Eye (tissue), 1 donor: ENCODE results near the gene CTDSPL.

Experiments
- DNase-seq: peaks from one replicate; pipeline ENCODE4 v3.0.0-alpha.2; 2015

The CTDSPL gene

DNA sequence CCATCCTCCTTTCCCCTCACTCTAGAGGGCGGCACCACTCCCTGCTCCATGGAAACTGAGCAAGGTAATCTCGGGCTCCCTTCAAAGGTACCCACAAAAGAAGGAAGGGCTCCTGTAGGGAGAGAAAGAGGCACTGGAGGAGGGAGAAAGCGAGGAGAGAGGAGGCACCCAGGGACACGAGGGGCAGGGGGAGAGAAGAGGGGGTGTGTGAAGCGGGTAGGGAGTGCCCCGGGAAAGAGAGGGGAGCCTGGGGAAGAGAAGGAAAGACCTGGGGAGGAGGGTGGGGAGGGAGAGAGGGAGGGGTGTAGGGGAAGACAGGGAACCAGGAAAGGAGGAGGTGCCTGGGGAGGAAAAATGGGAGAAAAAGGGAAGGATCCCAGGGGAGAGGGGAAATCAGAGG, 129.4 kb downstream of the CTDSPL start:
- no peak for DNase-seq

GRCh38 chr3:37991823-37992222, 130.1 kb downstream of the CTDSPL start:
- DNase-seq, result no peak

DNA sequence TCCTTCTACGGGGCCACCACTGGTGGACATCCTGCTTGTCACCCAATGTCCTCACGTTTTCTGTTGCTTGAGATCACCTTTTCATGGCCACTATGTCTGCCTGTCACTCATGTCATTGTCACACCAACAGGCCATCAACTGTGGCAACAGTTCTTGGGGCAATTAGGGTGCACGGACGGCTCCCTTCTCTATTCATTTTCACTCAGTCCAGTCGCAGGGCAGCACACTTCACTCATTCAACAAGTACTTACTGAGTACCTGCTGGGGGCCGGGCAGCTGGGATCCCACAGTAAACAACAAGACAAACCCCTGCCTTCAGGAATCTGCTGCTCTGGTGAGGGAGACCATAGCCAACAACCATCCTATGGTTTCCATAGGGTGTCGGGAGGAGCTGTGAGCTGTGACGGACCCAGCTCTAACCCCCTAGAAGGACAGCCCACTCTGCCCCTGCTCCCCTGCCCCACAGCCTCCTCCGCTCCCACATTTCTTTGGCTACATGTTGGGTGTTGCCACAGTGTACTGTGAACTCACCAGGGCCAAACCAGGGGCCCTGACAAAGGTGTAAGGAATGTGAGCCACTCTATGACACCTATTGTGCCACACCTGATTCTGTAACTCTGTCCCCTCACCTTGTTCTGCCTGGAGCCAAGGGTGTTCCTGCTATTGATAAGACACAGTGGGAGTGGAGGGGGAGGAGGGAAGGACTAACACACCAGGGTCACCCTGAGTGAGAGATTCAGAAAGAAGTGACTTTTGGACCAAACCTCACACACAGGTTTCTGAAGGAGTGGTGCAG, 130.8 kb downstream of the CTDSPL start:
- DNase-seq, result no peak

DNA sequence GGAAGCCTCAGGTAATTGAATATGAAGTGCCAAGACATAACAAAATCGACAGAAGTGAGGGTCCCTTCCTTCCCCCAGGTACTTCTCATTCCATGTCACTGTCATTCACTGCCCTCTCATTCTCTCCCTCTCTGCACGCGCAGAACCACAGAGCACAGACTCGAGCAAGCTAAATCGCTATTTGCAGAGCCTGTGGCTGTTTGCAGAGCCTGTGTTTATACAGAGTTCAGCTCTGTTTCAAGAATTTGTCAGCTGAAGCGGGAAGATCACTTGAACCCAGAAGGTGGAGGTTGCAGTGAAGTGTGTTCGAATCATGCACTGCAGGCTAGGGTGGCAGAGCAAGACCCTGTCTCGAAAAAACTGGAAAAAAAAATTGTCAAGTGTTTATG, 131.4 kb downstream of the CTDSPL start:
- no peak for DNase-seq

DNA sequence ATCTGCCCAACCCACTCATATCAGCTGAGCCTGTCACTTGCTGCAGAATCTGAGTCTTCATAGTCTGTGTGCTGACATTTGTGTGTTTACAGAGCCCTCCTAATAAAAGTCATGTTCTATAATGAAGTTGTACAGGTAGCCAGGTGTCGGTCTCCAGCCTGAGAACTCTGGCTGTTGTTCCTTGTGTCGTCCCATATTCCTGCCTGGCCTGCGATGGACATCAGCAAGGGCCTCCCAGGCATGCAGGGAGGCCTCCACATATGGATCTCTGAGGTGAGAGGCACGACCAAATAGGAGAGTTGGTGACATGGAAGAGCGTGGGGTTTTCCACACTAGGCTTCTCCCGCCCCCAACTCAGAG, 131.8 kb downstream of the CTDSPL start:
- DNase-seq, result no peak

- DNase-seq, result peak; percentile 78
Observed at GRCh38 chr3:37993820-37994638, 132.3 kb downstream of the CTDSPL start.

DNA sequence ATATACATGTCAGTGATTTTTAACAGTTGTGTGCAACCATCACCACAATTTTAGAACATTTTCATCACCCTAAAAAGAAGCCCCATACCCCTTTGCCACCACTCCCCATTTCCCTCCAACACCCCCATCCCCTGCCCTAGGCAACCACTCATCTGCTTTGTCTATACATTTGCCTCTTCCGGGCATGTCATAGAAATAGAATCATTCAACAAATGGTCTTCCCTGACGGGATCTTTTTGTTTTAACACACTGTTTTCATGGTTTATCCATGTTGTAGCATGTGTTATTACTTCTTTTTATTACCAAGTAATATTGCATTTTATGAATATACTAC, 132.9 kb downstream of the CTDSPL start:
- DNase-seq, result peak; percentile 18

DNA sequence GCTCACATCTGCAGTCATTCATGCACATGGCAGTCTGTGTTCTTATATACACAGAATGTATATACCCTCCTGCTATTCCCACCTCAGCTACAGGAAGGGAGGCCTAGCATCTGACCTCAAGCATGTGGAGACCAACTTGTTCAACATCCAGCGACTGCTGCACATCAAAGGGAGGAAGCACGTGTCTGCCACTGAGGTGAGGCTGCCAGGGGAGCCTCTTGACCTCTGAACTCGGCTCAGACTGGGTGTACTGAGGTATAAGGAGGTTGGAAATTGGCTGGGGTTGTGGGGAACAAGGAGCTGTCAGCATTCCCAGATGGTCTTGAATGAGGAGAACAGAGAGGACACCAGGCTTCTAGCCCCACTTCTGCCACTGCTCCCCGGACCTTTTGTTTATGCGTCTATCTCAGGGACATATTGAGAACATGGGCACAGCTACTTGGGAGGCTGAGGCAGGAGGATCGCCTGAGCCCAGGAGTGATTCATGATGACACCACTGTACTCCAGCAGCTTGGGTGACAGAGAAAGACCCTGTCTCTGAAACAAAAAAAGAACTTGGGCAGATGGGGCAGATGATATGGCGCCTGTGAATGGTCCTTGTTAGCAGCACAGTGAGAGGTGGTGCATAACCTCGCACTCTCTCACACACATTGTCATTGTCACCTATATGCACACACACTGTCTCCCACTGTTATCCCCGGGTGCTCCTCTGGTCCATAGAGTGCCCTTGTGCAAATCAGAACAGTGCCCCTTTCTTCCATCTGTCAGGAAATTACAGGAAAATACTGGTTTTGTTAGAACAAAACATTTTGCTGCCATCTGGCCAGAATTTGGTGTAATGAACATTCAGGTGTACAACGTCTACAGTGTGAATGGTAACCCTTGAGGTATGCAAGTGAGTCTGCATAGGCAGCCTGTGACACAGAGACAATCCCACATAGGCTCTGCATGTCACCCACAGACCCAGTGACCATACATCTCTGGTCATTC, 134.3 kb downstream of the CTDSPL start:
- DNase-seq, result no peak

DNA sequence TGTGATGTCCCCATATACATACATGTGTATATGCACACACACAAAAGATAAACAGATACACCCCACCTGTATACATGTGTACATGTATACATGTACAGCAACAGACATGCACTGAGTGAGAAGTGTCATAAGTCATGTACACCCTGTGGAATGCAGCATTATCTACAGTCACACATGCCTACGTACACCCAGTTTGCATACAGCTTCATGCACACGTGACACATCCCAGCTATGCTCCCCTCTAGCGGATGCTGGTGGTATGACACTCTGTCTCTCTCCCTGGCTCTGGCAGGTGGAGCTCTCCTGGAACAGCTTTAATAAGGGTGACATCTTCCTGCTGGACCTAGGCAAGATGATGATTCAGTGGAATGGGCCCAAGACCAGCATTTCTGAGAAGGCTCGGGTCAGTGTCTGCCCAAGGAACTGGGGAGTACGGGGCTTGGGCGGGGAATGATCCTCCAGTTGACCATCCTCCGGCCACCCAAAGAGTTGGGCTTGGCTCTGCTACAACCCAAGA, 135.2 kb downstream of the CTDSPL start:
- DNase-seq, result peak; percentile 92

- DNase-seq, result no peak
Observed at GRCh38 chr3:37997342-37997741, 135.7 kb downstream of the CTDSPL start.

DNA sequence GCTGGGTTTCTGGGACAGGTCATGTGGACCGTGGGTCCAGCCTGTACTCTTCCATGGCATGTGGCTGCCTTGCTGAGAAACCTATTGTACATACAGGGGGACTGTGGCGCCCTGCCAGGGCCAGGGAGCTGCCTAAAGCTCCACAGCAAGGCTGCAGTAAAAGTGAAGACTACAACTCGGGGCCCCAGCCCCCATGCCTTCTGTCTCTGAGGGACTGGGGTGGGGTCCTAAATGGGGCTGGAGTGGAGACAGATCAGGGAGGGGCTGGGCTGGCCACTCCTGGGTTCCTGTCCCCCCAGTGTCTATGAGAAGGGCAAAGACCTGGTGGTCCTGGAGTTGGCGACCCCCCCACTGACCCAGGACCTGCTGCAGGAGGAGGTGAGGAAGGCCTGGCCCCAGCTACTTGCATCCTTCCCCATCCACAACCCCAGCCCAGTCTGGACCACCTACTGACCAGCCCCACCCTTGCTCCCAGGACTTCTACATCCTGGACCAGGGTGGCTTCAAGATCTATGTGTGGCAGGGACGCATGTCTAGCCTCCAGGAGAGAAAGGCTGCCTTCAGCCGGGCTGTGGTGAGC, 136.2 kb downstream of the CTDSPL start:
- no peak for DNase-seq

- no peak for DNase-seq
Observed at GRCh38 chr3:37999836-38000235, 138.2 kb downstream of the CTDSPL start.

DNA sequence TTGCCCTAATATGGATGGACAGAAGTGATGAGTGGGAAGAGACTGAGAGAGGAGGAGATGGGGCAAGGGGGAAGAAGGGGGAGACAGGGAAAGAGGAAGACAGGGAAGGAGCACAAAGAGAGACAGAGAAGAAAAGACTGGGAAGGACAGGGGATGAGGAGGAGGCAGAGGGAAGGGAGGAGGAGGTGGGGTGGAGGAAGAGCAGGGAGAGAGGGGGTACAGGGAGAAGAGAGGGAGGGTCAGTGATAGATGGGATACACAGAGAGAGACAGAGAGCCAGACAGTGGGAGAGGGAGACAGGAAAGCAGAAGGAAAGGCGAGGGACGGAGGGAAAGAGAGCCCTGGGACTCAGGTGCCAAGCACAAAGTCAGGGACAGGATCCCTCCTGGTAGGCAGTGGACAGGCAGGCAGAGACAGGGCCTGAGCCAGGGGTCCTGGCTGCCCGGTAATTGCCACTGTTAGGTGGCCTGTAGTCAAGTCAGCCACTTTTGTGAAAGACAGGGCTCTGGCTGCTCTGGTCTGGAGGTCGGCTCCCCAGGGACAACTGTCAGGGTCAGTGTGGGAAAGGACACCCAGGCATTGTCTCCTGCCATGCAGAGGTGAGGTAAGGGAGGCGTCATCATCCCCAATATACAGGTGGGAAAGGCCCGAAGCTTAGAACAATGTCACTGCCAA, 138.7 kb downstream of the CTDSPL start:
- no peak for DNase-seq

GRCh38 chr3:38000965-38001455, 139.3 kb downstream of the CTDSPL start:
- no peak for DNase-seq

DNA sequence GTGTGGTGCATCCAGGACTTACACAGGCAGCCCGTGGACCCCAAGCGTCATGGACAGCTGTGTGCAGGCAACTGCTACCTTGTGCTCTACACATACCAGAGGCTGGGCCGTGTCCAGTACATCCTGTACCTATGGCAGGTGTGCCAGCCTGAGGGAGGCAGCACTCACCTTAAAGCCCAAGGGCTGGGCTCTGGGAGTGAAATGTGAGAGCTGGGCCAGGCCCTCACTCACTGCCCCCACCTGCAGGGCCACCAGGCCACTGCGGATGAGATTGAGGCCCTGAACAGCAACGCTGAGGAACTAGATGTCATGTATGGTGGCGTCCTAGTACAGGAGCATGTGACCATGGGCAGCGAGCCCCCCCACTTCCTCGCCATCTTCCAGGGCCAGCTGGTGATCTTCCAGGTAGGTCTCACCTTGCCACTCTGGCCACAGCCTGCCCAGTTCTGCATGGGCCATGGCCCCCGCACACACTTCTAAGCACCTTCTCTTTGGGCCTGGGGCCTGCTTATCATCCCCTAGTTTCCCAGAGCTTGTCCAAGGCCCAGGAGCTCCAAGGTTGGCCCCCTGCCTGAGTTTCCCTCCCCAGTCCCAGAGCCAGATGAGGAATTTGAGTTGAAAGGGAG, 139.9 kb downstream of the CTDSPL start:
- DNase-seq, result no peak

GRCh38 chr3:38002291-38002876, 140.7 kb downstream of the CTDSPL start:
- DNase-seq, result no peak

DNA sequence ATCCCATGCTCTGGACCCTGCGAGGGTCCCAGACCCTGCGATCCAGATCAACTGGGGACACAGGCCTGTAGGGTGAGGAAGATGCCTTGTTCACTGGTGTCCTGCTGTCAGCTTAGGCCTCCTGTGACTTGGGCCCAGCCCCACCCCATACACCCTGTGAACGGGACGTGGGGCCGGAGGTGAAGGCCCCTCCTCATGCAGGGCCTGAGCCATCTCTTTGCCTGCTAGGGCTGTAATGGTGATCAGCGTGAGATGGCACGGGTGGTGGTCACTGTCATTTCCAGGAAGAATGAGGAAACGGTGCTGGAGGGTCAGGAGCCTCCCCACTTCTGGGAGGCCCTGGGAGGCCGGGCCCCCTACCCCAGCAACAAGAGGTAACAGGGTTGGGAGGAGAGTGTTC, 141.3 kb downstream of the CTDSPL start:
- DNase-seq, result no peak

DNA sequence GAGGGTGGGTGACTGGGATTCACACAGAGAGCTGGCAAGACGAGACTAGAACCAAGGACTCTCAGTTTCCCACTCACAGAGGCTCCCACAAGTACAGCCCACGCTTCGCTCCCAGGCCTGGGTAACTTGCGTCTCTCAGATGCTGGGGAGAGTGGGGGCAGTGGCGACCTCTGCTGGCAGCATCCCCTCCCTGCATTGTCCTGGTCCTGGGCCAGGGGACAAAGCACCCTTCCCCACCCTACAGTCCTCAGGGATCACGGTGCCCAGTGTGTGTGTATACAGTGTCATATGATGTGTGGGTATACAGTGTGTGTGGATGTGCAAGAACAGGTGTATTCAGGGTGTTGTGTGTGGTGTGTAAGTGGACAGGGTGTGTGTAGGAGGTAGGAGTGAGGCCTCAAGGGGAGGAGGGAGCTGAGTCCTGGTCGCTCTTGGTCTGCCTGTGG, 141.7 kb downstream of the CTDSPL start:
- DNase-seq, result peak; percentile 88

DNA sequence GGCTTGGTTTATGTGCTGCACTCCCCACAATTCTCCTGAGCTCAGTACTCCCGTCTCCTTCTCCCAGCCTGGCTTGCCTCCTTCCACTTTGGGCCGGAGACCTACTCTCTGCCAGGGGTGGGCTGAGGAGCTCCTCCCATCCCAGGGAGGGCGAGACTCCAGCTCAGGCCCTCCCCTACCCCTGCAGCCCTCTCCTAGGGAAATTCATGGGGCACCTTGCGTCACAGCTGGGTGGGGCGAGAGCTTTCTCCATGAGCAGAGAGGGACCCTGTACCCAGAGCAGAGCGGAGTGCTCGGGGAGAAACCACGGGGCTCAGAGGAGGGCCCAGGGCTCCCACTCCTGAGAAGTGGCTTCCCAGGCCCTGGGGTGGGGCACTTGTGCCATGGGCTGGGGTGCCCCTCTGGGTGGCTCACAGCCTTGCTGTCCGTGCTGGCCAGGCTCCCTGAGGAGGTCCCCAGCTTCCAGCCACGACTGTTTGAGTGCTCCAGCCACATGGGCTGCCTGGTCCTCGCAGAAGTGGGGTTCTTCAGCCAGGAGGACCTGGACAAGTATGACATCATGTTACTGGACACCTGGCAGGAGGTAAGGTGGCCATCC, 142.2 kb downstream of the CTDSPL start:
- no peak for DNase-seq

DNA sequence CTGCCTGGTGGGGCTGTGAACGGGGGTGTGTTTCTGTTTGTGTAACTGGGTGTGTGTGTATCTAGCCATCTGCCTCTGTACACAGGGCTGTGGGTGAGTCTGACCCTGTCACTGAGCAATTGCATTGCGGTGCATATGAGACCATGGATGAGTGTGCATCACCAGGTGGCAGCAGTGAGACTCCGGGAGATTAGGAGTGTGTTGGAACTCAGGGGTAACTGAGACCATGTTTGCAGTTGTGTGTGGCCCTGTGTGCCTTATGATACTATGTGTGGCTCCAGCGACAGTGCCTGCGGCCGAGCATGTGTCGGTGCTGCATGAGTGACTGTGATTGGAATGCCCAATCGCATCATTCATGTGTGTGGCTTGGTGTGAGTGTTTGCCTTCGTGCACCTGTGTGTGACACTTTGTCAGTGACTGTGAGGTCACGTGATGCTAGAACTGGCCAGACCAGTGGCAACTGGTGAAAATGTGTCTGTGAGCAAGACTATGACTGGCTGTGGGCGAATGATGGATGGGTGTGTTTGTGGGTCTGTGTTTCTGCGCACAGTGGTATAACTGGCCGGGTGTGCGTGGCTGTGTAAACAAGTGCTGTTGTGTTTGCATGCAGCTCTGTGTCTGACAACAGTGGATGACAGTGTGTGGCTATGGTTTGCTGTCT, 142.9 kb downstream of the CTDSPL start:
- peak; percentile 89 for DNase-seq
